ENCODE data around the gene MANBA. TPM values are rescaled to one million over a fixed set of nuclear protein-coding genes. Genes with fewer than 3 reads are reported as not detected.

MANBA gene
- total and polyA plus RNA-seq, 9 donors = 15.6 to 32.7 (median 24.5) TPM

DNA sequence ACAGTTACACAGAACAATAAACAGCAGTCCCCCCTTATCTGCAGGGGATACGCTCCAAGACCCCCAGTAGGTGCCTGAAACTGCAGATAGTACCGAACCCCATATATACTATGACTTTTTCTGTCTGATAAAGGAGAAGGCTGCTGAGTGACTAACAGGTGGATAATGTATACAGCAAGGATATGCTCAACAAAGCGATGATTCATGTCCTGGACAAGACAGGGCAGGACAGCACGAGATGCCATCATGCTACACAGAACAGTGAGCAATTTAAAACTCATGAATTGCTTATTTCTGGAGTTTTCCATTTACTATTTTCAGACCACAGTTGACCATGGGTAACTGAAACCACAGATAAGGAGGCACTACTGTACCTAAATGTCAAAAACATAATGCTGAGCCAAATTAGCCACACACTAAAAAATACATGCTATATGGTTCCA, 76.1 kb downstream of the MANBA start:
- no peaks in the 10 kb centered on the region for H3K9me3 ChIP-seq
- H3K36me3 ChIP-seq = no peaks in the 10 kb centered on the region
- TF ChIP-seq EP300 (IDR thresholded peaks at IDR 0.05) = no peak
- TF ChIP-seq, protein P1, sequence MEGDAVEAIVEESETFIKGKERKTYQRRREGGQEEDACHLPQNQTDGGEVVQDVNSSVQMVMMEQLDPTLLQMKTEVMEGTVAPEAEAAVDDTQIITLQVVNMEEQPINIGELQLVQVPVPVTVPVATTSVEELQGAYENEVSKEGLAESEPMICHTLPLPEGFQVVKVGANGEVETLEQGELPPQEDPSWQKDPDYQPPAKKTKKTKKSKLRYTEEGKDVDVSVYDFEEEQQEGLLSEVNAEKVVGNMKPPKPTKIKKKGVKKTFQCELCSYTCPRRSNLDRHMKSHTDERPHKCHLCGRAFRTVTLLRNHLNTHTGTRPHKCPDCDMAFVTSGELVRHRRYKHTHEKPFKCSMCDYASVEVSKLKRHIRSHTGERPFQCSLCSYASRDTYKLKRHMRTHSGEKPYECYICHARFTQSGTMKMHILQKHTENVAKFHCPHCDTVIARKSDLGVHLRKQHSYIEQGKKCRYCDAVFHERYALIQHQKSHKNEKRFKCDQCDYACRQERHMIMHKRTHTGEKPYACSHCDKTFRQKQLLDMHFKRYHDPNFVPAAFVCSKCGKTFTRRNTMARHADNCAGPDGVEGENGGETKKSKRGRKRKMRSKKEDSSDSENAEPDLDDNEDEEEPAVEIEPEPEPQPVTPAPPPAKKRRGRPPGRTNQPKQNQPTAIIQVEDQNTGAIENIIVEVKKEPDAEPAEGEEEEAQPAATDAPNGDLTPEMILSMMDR (IDR thresholded peaks at IDR 0.05) = no peak
- TF ChIP-seq POLR2A (IDR thresholded peaks at IDR 0.05) = no peak
- H3K4me3 ChIP-seq = no peak overlapping the region
- 77 to 86% (median 82%) methylated on average over 4 of the region's 4 CpGs for WGBS, 3 donors
- intact Hi-C loops (cut with DNase I) = no loop called here
- H3K27ac ChIP-seq = no peak overlapping the region
- no peaks in the 10 kb centered on the region for H3K4me1 ChIP-seq (ENCODE audit: insufficient read depth)
- DNase-seq = no peak
- no peaks in the 10 kb centered on the region for H3K27me3 ChIP-seq

DNA sequence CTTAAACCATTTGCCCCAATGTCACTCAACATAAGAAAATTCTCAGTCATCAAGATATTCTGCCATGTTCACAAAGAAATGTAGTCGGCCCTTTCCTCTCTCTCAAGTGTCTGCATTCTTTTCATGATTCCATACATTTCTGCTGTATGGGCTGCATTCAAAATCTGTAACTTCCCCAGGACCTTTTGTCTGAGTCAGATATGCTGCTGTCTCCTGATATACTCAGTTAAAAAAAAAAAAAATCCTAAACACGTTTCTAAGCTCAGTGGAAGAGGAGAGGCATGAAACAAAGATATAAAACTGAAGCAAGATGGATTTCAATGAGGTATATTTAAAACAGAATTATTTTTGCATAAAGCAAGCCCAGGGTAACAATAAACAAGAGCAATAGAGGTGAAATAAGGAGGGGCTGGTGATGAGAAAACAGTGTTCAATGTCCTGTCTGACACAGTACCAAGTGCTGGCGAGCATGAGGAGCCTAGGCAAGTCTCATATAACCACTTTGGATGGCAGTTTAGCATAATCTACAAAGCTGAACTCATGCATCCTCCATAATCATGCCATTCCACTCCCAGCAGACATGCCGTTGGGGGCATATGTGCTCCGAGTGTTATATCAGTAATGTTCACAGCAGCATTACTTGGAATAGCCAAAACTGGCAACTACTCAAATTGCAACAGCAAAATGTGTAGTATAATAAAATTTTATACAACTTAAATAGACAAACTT, 76.7 kb downstream of the MANBA start:
- intact Hi-C loops (cut with DNase I) = no loop called here
- Histone ChIP-seq H3K27me3 (no peaks in the 10 kb centered on the region), H3K27ac (no peak overlapping the region), H3K36me3 (no peaks in the 10 kb centered on the region), H3K4me3 (no peak overlapping the region), H3K9me3 (no peaks in the 10 kb centered on the region), H3K4me1 (ENCODE audit: insufficient read depth) (no peaks in the 10 kb centered on the region)
- TF ChIP-seq EP300 (IDR thresholded peaks at IDR 0.05) (no peak), POLR2A (IDR thresholded peaks at IDR 0.05) (no peak)
- TF ChIP-seq, protein P1 (IDR thresholded peaks at IDR 0.05) = no peak
- DNase-seq = no peak
- 84 to 88% (median 87%) methylated on average over 5 of the region's 5 CpGs for WGBS, 3 donors

DNA sequence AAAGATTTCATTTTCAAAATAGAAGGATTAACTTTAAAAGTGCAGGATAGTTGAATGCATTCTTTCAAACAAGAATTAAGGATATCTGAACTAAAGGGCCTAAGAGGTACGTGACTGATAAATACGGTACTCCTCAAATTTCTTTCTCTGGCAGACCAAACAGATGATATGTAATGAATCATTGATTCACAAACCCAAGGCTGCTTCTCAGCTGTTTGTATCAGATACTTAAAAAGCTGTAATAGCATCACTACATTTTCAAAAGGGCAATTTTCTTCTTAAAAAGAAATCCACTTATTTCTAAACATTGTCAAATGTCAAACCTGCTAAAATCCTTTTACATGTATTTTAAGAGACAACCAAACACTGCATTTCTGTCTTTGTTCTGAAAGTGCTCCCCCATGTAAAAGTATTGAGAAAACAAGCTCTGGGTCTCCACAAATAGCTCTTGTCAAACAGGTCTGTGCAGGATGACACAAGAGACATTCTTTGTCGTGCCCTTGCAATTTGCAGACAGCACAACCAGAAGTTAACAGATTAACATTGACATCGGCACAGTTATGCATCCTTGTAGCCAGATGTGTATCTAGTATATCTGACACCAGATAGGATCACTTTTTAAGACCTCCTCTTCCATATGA, 82.0 kb downstream of the MANBA start:
- H3K27ac ChIP-seq = no peak overlapping the region
- H3K9me3 ChIP-seq = no peaks in the 10 kb centered on the region
- whole genome bisulfite sequencing, 3 donors = 62 to 76% (median 72%) methylated on average over 4 of the region's 4 CpGs
- no peak overlapping the region for H3K4me3 ChIP-seq
- intact Hi-C loops (cut with DNase I) = no loop called here
- H3K36me3 ChIP-seq = no peaks in the 10 kb centered on the region
- no peaks in the 10 kb centered on the region for H3K4me1 ChIP-seq (ENCODE audit: insufficient read depth)
- no peaks in the 10 kb centered on the region for H3K27me3 ChIP-seq
- TF ChIP-seq, protein P1 (IDR thresholded peaks at IDR 0.05) = no peak
- TF ChIP-seq EP300 (IDR thresholded peaks at IDR 0.05) = no peak
- no peak for DNase-seq

DNA sequence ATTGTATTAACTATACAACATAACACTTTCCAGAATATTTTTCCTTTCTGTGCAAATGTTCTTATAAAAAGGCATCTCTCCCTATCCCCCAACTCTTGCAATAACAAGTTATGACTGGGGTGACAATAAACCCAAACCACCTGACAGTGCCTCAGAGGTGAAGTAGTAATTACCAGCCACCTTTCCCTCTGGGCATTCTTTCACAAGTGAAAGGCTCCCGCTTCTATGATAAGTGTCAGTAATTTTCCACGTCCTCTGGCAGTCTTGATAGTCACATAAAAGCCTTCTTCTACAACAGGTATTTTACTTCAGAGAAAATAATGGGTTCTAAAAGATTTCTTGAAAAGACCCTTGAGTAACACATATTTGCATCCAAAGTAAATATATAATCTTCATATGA, 82.7 kb downstream of the MANBA start:
- Histone ChIP-seq H3K9me3 (no peaks in the 10 kb centered on the region), H3K36me3 (no peaks in the 10 kb centered on the region), H3K27me3 (no peaks in the 10 kb centered on the region), H3K27ac (no peak overlapping the region), H3K4me1 (ENCODE audit: insufficient read depth) (no peaks in the 10 kb centered on the region), H3K4me3 (no peak overlapping the region)
- DNase-seq = no peak
- intact Hi-C loops (cut with DNase I) = no loop called here
- TF ChIP-seq EP300 (IDR thresholded peaks at IDR 0.05) = no peak
- 93 to 95% (median 94%) methylated on average over 2 of the region's 2 CpGs for WGBS, 3 donors

DNA sequence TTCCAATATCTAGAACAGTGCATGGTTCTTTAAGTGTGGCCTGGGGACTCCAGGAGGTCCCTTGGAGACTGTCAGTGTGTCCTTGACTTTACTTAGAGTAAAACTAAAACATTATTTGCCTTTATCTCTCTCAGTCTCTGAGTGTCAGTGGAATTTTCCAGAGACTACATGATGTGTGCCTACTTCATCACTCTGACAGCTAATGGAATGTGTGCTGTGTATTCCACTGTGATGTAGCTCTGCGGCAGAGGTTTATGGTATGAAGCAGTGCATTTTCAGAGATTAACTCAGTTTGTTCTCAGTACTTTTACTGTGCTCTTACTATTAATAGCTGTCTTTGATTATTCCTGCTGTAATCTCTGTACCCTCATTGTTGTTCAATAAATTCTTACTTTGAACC, 85.6 kb downstream of the MANBA start:
- DNase-seq = no peak
- Histone ChIP-seq H3K27ac (no peak overlapping the region), H3K9me3 (no peaks in the 10 kb centered on the region), H3K27me3 (no peaks in the 10 kb centered on the region), H3K4me1 (ENCODE audit: insufficient read depth) (no peaks in the 10 kb centered on the region), H3K36me3 (no peaks in the 10 kb centered on the region), H3K4me3 (no peak overlapping the region)
- intact Hi-C loops (cut with DNase I) = no loop called here
- WGBS, 3 donors = 70 to 74% (median 72%) methylated on average over 1 of the region's 1 CpG
- TF ChIP-seq, protein P1 (IDR thresholded peaks at IDR 0.05) = no peak
- TF ChIP-seq POLR2A (IDR thresholded peaks at IDR 0.05) = no peak
- no peak for TF ChIP-seq EP300 (IDR thresholded peaks at IDR 0.05)

Data from ovary (tissue), 9 donors.